HG03159 (cell line): ENCODE data around the gene SCARB1.

ENCODE experiments used
- ATAC-seq: cut with Tn5 transposase; IDR thresholded peaks from one replicate; pipeline ENCODE4 v1.9.1; 2021; ENCODE audit warnings: mild to moderate bottlenecking, moderate library complexity; ENCODE audit not compliant: unreplicated experiment

SCARB1 gene

DNA sequence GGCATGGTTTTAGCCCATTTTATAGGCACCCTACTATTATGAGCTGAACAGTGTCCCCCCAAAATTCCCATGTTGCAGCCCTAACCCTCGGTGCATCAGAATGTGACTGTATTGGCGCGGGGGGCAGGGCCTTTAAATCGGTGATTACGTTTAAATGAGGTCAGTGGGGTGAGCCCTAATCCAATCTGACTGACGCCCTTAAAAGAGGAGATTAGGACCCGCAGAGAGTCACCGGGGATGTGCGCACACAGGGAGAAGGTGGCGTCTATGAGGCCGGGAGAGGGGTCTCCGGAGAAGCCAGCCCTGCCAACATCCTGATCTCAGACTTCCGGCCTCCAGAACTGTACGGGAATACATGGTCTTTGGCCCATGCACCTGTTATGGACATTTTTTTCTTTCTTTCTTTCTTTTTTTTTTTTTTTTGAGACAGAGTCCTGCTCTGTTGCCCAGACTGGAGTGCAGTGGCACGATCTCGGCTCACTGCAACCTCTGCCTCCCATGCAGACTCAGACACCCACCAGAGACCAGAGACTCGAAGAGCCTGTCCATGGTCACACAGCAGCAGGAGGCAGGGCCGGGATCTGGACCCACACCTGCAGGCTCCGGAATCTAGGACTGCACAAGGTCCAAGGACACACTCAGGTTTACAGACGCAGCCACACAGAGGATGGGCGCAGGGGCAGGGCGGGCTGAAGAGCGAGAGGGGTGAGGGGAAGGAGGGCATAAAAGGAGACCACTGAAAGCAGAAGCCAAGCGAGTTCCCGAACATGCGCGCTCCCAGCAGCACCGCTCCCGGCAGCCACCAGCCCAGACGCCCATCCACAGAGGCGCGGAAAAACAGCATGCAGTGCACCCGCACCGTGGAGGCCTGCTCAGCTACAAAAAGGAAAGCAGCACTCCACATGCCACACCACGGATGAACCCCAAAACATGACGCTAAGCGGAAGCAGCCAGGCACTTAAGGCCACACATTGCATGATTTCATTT lies 19.0 kb downstream of the SCARB1 start:
- ATAC-seq: no peak

DNA sequence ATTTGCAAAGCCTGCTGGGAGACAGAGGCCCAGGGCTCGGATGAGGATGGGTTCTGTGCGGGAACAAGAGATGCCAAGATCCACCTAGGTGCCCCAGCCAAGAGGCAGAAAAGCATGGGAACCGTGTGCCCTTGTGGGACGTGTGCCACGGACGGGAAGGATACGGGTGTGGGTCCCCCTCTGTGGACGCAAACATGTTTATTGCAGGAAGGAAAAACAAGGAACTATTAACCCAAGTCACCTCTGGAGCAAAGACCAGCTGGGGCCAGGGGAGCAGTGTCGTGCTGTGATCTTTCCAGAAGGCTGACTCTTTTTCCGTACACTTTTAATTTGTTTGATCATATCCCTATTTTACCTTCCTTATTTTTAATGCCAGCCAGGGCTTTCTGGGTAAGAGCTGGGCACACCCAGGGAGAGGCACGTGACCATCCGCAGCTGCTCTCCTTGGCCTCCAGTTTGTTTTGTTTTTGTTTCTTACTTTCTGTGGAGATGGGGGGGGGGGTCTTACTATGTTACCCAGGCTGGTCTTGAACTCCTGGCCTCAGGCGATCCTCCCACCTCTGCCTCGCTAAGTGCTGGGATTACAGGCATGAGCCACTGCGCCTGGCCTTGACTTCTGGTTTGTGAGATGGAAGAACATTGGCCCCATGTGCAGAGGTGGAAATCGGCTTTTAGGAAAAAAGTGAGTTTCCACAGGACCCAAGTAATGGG lies 20.7 kb downstream of the SCARB1 start:
- ATAC-seq: no peak

DNA sequence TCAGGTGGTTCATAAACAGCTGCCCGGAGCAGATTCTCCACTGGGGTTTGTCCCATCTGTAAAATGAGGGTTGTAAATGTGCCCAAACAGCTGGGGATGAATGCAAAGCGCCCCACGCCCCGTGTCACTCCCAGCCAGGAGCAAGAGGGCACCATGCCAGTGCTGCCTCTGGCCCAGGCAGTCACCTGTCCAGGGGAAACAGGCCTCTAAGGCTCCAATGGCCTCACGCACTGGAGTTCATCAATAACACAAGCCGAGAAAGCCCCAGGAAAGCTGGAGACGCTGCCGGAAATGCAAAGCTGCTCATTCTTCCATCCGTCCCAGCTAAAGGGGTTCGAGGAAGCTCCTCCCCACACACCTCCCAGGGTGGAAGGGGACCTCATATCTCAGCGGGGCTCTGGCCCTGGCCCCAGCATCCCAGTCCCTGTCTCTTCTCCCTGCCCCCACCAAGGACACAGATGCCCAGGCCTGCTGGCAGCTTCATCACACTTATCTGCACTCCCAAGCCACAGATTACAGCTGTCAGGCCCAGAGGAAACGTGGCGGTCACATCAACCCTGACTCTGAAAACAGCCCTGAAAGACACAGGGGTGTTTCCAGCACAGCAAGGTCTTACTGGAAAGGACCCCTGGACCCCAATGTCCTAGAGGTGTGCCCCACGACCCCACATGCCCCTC lies 21.5 kb downstream of the SCARB1 start:
- ATAC-seq: no peak

DNA sequence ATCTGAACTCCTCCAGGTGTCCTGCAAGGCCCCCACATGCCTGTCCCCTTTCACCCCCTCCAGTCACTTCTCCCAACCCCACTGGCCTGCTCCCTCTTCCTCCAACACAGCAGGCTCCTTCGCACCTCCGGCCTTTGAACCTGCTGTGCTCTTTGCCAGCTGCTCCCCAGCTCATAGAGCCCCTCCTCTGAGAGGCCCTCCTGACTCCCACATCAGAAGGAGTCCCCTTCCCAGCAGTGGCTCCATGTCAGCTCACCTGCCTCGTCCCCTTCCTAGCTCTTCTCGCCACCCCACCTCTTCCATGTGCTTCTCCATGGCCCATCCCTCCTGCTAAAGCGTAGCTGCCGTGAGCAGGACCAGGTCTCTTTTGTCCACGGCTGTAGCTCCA lies 22.1 kb downstream of the SCARB1 start:
- no peak for ATAC-seq

DNA sequence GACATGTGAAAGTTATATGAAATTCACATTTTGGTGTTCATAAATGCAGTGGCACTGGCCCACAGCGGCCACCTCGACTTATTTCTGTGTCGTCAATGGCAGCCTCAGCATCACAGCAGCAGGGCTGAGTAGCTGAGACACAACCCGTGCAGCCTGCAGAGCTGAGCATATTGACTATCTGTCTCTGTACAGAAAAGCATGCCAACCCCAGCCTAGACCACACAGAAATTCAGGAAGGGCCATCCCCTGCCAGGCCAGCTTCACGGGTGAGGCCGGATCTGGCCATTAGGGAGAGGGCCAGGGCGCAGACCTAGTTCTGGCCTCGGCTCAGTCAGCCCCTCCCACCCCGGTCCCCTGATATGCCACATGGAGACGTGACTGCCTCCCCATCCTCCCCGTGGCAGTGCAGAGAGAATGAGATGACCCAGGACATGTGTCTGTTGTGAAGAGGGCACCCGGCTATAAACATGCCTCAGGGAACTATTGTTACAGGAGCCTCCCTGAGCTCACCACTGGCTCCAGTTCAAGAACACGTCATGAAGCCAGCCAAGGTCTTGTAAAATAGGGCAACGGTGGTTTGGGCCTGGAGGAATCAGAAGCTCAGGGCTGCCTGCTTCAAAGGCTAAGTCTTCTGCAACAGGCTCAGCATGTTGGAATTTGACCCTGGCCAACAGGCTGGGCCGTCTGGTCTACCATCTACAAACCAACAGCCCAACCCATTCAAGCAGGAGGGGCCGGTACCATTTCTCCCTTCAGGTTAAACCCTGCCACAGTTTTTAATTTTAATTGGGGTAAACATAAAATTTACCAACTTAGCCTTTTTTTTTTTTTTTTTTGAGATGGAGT lies 25.5 kb downstream of the SCARB1 start:
- no peak for ATAC-seq

DNA sequence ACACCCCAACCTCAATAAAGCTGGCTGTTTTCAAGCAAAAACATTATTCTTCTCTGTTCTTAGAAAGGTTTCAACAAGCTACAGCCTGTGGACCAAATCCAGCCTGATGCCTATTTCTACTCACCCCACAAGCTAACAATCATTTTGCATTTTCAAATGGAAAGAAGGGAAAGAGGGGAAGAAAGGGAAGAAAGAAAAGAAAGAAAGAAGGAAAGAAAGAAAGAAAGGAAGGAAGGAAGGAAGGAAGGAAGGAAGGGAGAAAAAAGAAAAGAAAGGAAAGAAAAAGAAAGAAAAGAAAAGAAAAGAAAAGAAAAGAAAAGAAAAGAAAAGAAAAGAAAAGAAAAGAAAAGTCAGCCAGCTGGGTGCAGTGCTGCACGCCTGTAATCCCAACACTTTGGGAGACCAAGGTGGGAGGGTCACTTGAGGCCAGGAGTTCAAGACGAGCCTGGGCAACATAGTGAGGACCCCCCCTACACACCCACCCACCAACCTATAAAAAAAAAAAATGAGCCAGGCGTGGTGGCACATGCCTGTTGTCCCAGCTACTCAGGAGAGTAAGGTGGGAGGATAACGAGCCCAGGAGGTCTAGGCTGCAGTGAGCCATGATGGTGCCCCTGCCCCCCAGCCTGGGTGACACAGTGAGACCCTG lies 26.3 kb downstream of the SCARB1 start:
- ATAC-seq: no peak

DNA sequence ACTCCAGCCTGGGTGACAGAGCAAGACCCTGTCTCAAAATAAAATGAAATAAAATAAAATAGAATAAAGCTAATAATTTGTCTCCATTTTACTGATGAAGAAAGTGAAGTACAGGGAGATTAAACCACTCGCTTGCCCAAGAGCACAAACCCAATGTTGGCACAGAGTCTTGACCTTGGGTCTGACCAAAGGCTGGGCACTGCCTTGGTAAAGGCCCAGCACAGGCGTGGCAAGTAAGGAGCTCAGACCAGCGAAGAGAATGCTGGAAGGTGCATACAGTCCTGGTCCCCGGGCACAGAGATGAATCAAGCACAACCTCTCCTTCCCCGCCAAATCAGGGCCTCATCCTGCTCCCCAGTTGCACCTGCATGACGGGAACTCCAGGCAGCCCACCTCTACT lies 26.9 kb downstream of the SCARB1 start:
- ATAC-seq: no peak

DNA sequence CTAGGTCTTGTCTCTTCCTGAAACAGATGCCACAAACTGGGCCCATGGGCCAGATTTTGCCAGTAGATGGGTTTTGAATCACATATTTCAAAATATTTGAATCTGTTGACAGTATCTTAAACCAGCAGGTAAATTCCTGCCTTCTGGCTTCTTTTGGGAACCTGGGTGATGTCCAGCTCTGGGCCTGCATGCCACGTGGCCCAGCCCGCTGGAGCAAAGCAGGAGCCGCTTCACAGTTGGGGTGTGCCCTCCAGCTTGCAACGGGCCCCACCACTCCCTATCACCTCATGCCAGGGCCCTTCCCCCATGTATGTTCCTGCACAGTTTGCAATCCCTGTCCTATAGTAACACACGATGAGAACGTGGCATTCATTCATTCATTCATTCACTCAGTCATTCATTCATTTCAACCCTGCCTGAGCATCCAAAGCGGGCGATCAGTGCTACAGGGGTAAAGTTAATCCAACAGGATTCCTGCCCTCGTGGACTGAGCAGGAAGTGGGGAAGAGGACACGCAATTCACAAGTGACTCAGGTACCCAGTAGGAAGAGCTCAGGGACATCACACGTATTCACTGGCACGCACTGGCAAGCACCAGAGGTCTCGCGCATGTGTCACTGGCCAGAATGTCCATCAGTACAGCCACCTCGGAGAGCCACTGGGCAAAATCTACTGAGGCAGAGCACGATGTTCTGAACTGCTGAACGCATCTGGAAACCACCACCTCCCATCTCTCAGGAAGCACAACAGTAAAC lies 27.8 kb downstream of the SCARB1 start:
- ATAC-seq: no peak

DNA sequence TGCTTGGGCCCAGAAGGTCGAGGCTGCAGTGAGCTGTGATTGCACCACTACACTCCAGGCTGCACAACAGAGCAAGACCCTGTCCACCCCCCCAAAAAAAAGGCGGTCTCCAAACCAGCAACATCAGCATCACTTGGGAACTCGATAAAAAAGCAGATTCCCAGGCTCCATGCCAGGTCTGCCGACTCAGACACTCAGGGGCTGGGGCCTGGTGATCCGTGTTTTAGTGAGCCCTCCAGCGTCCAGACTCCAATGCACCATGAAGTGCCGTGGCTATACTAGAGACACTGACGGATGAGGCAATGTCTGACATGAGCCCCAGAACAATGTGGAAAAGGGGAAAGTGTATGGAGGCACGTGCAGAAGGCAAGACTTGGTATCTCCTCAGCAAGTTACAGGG lies 28.8 kb downstream of the SCARB1 start:
- ATAC-seq: no peak

DNA sequence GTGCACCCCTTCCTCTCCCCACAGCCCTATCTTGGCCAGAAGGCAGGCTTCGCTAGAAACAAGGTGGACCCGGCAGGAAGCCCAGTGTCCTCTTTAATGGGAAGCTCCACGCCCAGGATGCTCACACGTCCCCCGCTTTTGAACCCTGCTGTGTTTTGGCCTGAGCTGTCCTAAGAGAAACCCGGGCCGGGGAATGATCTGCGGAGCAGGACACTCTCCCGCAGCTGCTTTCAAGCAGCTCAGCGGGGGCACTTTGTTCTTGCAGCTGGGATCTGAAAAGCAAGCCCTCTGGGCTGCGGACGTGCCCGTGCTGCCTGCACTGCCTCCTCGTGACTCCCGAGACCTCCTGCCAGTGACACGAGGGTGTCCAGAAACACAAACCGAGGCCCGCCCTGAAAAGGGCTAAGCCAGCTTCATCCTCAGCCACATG lies 30.0 kb downstream of the SCARB1 start:
- ATAC-seq: no peak

DNA sequence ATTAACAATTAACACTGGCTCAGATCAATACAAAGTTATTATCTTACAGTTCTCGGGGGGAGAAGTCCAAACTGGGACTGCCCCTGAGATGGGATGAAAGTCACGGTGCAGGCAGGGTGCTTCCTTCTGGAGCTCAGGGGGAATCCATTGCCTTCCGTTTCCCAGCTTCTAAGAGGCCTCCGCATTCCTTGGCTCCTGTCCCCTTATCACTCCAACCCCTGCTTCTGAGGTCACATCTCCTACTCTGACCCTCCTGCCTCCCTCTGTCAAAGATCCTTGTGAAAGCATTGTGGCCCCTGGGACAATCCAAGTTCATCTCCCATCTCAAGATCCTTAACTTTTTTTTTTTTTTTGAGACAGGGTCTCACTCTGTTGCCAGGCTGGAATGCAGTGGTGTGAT lies 30.8 kb downstream of the SCARB1 start:
- no peak for ATAC-seq

DNA sequence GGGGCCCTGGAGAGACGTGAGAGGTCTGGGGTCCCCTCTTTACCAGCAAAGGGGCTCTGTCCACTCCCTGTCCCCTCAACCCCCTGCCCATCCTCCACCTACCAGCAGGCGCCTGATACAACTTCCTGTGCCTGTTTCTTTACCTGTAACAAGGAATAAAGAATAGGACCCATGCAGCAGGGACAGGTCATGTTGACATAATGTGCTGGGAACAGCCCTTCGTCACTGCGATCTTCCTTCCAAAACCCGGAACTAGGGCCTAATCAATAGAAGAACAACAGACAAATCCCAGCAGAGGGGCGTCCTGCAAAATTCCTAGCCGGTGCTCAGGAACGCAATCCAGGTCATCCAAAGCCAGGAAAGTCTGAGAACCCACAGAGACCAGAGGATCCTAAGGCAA lies 32.1 kb downstream of the SCARB1 start:
- no peak for ATAC-seq

DNA sequence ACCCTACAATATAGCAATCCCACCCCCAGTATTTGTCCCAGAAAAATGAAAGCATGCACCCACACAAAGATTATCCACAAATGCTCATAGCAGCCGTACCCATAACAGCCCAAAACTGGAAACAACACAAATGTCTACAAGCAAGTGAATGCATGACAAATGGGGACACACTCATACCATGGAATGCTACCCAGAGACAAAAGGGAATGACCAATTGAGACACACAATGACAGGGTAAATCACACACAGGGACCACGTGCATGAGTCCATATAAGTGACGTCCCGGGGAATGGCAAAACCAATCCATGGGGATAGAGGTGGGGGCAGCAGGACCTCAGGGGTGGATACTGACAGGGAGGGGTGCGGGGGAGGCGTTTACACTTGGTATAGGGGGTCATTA lies 33.4 kb downstream of the SCARB1 start:
- ATAC-seq: no peak

DNA sequence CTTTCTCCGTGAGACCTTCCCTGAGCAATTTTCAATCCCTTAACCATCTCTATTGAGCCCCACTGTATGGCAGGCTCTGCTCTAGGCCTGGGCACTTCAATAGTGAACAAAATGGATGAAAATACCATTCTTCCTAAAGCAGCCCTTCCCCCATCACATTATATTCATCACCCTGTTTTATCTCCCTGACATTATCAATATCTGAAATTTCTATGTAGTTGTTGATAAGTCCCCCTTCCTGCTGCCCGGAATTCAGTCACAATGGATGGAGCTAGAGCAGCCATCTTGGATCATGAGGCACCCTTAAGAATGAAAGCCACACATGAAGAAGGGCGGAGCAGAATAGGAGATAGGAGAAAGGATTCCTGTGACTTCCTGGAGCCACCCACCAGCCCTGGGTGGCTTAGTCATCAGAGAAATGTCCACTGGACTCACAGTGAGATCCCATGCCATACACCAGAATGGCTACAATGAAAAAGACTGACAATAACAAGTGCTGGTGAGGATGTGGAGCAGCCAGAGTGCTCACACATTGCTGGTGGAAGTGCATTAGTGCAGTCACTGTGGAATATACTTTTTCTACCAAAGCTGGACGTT lies 33.9 kb downstream of the SCARB1 start:
- no peak for ATAC-seq

DNA sequence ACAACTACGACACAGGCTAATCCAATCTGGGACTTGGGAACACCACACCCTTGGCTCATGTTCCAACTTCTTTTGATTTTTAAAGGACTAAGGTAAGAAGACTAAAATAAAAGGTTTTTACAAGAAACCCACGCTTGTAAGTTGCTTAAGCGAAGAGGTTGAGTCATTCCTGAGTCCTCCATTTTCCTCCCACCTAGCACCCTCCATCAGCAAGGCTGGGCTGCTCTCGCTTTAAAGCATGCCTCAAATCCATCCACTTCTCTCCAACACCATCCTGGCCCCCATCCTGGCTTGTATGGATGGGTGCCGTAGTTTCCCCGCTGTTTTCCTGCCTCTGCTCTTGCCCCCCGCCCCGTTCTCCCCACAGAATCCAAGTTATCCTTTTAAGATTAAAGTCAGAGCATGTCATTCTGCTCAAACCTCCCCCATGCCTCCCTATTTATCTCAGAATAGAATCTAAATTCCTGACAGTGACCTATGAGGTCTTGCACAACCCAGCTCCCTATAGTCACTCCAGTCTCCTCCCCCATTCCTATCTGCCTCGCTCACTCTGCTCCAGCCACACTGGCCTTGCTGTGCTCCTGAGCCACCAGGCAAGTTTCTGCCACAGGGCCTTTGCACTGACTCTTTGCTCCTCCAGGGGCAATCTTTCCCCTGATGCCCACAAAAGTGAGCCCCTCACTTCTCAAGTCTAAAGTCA lies 34.5 kb downstream of the SCARB1 start:
- no peak for ATAC-seq

DNA sequence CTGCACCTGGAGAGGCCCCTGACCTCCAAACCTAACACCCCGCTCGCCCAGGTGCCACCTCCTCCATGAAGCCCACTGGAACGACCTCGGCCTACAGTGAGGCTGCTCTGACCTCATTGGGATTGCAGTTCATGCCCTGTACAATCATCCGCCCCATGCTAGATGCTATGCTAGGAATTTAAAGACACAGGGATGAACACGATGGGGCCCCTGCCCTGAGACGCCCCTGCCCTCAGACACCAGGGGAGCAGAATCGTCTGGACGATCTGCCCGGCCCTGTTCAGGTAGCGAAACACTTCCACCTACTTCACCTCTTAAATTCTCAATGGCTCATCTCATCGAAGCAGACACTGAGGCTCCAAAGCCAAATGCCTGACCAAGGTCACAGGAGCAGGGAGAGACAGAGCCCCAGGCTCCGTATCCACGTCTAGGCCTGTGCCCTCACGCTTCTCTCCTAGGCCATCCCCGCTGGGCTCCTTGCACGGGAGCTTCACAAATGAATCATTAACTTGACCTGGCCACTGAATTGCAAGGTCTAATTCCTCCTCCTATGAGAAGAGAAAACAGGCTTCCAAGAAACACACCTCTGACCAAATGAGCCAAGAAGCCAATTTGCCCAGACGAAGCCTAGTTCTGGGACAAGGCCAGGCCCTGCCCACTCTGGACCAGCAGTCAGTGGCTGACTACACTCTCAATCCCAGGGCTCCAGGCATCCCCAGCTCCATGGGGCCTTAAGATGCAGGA lies 35.2 kb downstream of the SCARB1 start:
- ATAC-seq: no peak

DNA sequence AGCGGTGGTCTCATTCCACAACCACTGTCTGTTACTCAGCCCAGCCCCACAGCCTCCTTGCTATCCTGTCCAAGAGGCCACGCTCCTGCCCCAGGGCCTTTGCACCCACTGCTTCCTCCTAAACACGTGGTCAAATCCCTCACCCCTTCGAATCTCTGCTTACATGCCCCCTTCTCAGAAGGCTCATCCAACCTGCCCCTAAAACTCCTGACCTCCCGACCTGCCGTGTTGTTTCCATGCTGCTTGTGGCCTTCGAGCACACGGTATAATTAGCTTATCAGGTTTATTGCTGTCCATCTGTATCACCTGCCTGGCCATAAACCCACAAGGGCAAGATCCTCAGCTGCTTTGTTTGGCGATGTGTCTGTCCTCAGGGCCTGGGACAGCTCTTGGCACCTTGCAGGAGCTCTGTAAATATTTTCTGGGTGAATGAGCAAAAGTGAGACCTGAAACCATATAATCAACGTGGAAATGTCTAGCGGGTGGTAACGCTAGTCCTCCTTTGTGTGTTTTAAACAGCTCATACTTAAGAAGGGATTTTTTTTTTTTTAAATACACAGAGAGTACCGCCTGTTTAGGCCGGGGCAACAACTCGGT lies 36.0 kb downstream of the SCARB1 start:
- ATAC-seq: no peak
